OCI-LY1 (cell line): Measurements from ENCODE around the gene DLG1.

Source experiments
- H2AFZ ChIP-seq: fragments of 200-600 bp; sonication (generic), shearing (Covaris generic); 2 replicates; pipeline ENCODE4 v1.6.0; 2014; ENCODE audit warnings: antibody characterized with exemption, mild to moderate bottlenecking, low read length
- H3F3A ChIP-seq: fragments of 200-600 bp; sonication (generic), shearing (Covaris generic); 2 replicates; pipeline ENCODE4 v1.6.0; 2014; ENCODE audit warnings: mild to moderate bottlenecking, antibody characterized with exemption, low read length, moderate library complexity; ENCODE audit not compliant: insufficient read depth
- H3K27ac ChIP-seq: fragments of 200-600 bp; sonication (generic); 2 replicates; pipeline ENCODE4 v1.5.1; 2014; ENCODE audit warnings: low read length, mixed run types, mild to moderate bottlenecking, low read depth; ENCODE audit not compliant: poor library complexity, severe bottlenecking
- H3K27me3 ChIP-seq: fragments of 200-600 bp; sonication (generic); 2 replicates; pipeline ENCODE4 v1.6.0; 2014; ENCODE audit warnings: antibody characterized with exemption, mild to moderate bottlenecking, low read length, moderate library complexity; ENCODE audit not compliant: insufficient read depth
- H3K36me3 ChIP-seq: fragments of 200-600 bp; sonication (generic); 2 replicates; pipeline ENCODE4 v1.6.1; 2014; ENCODE audit warnings: mild to moderate bottlenecking, antibody characterized with exemption, low read length, moderate library complexity, mixed read lengths; ENCODE audit not compliant: insufficient read depth
- H3K4me1 ChIP-seq: fragments of 200-600 bp; sonication (generic); 2 replicates; pipeline ENCODE4 v1.5.1; 2014; ENCODE audit warnings: mild to moderate bottlenecking, low read length, moderate library complexity; ENCODE audit not compliant: insufficient read depth, severe bottlenecking
- H3K4me2 ChIP-seq: fragments of 200-600 bp; sonication (generic), shearing (Covaris generic); 2 replicates; pipeline ENCODE4 v1.6.1; 2014; ENCODE audit warnings: low read length
- H3K4me3 ChIP-seq: fragments of 200-600 bp; sonication (generic); 2 replicates; pipeline ENCODE4 v1.5.1; 2014; ENCODE audit warnings: low read length, low read depth, mild to moderate bottlenecking, mixed read lengths; ENCODE audit not compliant: poor library complexity, severe bottlenecking
- H3K79me2 ChIP-seq: fragments of 200-600 bp; shearing (Covaris generic); 2 replicates; pipeline ENCODE4 v1.6.1; 2016; ENCODE audit warnings: mixed run types, low read length, mixed read lengths; ENCODE audit not compliant: insufficient read depth
- H3K9ac ChIP-seq: fragments of 200-600 bp; sonication (generic), shearing (Covaris generic); 2 replicates; pipeline ENCODE4 v1.6.1; 2014; ENCODE audit warnings: mild to moderate bottlenecking, low read length, mixed read lengths
- H3K9me2 ChIP-seq: fragments of 200-600 bp; sonication (generic), shearing (Covaris generic); 2 replicates; pipeline ENCODE4 v1.6.1; 2014; ENCODE audit warnings: low read depth, mild to moderate bottlenecking, low read length, mixed read lengths
- H3K9me3 ChIP-seq: fragments of 200-600 bp; shearing (Covaris generic); 2 replicates; pipeline ENCODE4 v1.6.1; 2014; ENCODE audit warnings: low read length, mixed read lengths
- H4K20me1 ChIP-seq: fragments of 200-600 bp; sonication (generic), shearing (Covaris generic); 2 replicates; pipeline ENCODE4 v1.6.0; 2016; ENCODE audit warnings: mild to moderate bottlenecking, low read length; ENCODE audit not compliant: insufficient read depth
- EZH2 ChIP-seq: fragments of 200-600 bp; sonication (generic), shearing (Covaris generic); IDR thresholded peaks from 2 replicates; pipeline ENCODE4 v1.8.0; 2017; ENCODE audit warnings: borderline replicate concordance, mixed run types, mild to moderate bottlenecking, antibody characterized with exemption, low read length, moderate library complexity, mixed read lengths
- TF ChIP-seq, protein P1 (sequence below): fragments of 200-600 bp; sonication (generic), shearing (Covaris generic); IDR thresholded peaks from 2 replicates; pipeline ENCODE4 v1.5.1; 2017; ENCODE audit warnings: mild to moderate bottlenecking, antibody characterized with exemption, low read length, moderate library complexity, mixed read lengths

The DLG1 gene

DNA sequence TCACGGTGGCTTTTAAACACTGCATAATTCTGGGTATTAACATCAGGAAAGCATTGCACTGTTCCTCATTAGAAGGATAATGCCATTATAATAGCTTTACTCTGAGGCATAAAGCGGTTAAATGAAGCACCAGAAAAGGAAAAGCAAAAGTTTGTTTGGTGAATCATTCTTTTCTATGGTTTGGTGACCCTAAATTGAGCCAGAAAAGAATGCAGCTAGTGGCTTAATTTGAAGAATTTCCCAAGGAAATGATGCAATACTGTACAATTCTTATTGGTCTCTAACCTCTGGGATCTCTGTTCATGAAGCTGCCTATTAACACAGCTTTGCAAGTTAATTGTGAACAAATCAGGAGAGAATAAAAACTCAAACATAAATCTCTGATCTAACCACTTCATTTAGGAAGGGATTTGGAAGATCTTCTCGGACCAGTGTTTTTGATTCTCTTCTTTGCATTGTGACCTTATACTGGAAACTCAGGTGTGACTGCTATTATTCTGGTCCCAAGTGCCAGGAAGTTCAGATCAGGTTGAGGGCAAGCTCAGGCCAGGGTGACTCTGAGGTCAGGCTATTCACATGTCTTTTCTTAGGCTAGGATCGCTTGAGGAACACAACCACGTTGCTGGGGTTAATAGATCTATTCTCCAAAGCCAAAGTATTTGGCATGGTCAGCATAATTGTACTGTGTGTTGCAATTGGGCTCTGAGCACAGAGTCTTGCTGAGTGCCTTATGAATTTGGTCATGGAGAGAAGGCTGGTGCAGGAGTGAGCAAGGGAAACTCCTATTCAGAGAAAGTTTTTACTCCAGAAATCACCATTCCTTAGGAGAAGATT is 11.3 kb upstream of the DLG1 start:
- Histone ChIP-seq H3K36me3 (no peaks in the 10 kb centered on the region; the same call in 1 of the 2 replicates), H3F3A (no peaks in the 10 kb centered on the region), H4K20me1 (no peaks in the 10 kb centered on the region), H3K79me2 (no peaks in the 10 kb centered on the region), H3K27me3 (peaks cover 4% of the 10 kb centered on the region; the same call in 1 of the 2 replicates), H3K4me2 (no peak overlapping the region), H3K9ac (no peak overlapping the region), H3K4me3 (no peak overlapping the region), H3K9me3 (peaks cover 5% of the 10 kb centered on the region; the same call in 1 of the 2 replicates), H3K27ac (no peak overlapping the region), H2AFZ (no peak overlapping the region), H3K9me2 (no peaks in the 10 kb centered on the region), H3K4me1 (peaks cover 10% of the 10 kb centered on the region)
- TF ChIP-seq EZH2, result no peak
- TF ChIP-seq, protein P1, sequence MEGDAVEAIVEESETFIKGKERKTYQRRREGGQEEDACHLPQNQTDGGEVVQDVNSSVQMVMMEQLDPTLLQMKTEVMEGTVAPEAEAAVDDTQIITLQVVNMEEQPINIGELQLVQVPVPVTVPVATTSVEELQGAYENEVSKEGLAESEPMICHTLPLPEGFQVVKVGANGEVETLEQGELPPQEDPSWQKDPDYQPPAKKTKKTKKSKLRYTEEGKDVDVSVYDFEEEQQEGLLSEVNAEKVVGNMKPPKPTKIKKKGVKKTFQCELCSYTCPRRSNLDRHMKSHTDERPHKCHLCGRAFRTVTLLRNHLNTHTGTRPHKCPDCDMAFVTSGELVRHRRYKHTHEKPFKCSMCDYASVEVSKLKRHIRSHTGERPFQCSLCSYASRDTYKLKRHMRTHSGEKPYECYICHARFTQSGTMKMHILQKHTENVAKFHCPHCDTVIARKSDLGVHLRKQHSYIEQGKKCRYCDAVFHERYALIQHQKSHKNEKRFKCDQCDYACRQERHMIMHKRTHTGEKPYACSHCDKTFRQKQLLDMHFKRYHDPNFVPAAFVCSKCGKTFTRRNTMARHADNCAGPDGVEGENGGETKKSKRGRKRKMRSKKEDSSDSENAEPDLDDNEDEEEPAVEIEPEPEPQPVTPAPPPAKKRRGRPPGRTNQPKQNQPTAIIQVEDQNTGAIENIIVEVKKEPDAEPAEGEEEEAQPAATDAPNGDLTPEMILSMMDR, result no peak

DNA sequence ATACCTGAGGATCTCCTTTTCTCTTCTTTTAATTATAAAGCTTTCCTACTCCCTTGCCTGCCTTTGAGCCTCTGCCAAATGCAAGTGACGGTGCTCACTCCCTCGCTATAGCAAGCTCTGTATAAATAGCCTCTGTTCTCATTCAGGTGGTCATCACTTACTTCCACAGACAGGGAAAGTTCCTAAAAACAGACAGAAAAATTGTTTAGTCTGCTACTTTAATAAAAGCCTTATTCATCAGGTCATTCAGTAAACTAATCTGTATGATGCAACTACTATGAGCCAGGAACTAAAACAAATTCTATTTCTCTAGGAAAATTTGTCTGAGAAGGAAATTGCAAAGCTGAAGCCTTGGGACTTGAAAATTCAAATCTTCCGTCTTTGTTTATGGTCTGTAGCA is 10.2 kb upstream of the DLG1 start:
- H3K79me2 ChIP-seq, result no peaks in the 10 kb centered on the region
- H3K9me3 ChIP-seq, result peaks cover 5% of the 10 kb centered on the region; the same call in 1 of the 2 replicates
- H3K4me2 ChIP-seq, result no peak overlapping the region
- H3F3A ChIP-seq, result no peaks in the 10 kb centered on the region
- H3K9me2 ChIP-seq, result no peaks in the 10 kb centered on the region
- H3K27me3 ChIP-seq, result peaks cover 4% of the 10 kb centered on the region; the same call in 1 of the 2 replicates
- no peak overlapping the region for H3K27ac ChIP-seq
- no peak overlapping the region for H3K9ac ChIP-seq
- TF ChIP-seq, protein P1, result no peak
- TF ChIP-seq EZH2, result no peak
- no peaks in the 10 kb centered on the region for H4K20me1 ChIP-seq
- H3K36me3 ChIP-seq, result no peaks in the 10 kb centered on the region; the same call in 1 of the 2 replicates
- H3K4me1 ChIP-seq, result peaks cover 10% of the 10 kb centered on the region
- H3K4me3 ChIP-seq, result no peak overlapping the region
- H2AFZ ChIP-seq, result no peak overlapping the region

DNA sequence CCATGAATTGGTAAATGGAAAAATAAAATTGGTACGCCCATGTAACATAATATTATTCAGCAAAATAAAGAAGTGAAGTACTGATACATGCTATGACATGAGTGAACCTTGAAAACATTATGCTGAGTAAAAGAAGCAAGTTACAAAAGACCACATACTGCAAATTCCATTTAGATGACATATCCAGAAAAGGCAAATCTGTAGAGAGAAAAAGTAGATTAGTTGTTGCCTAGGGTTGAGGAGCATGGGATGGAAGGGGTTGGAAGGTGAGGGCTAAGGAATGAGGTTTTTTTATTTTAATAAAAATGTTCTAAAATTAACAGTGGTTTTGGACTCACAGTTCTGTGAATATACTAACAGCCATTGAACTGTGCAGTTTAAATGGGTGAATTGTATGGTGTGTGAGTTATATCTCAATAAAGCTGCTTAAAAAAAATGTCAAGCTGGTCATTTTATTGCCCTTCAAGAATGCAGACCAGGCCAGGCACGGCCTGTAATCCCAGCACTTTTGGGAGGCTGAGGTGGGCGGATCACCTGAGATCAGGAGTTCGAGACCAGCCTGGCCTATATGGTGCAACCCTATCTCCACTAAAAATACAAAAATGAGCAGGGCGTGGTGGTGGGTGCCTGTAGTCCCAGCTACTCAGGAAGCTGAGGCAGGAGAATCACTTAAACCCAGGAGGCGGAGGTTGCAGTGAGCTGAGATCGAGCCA is 8.1 kb upstream of the DLG1 start:
- H3F3A ChIP-seq, result no peaks in the 10 kb centered on the region

More for the DNA sequence above, 8.1 kb upstream of the DLG1 start:
- peaks cover 4% of the 10 kb centered on the region; the same call in 1 of the 2 replicates for H3K27me3 ChIP-seq
- H3K79me2 ChIP-seq, result no peaks in the 10 kb centered on the region
- H3K27ac ChIP-seq, result no peak overlapping the region
- H3K9me3 ChIP-seq, result no peaks in the 10 kb centered on the region
- no peaks in the 10 kb centered on the region for H4K20me1 ChIP-seq
- no peak overlapping the region for H2AFZ ChIP-seq
- H3K4me2 ChIP-seq, result no peak overlapping the region
- TF ChIP-seq EZH2, result no peak
- TF ChIP-seq, protein P1, result no peak
- H3K4me1 ChIP-seq, result peaks cover 10% of the 10 kb centered on the region
- H3K4me3 ChIP-seq, result no peak overlapping the region
- H3K36me3 ChIP-seq, result no peaks in the 10 kb centered on the region
- H3K9ac ChIP-seq, result no peak overlapping the region
- no peaks in the 10 kb centered on the region for H3K9me2 ChIP-seq
